HG02870 (cell line): ENCODE results near the gene METTL15.
"Not testable (repeated sequence)": the region's sequence is repeated elsewhere in the genome, so short reads cannot be mapped to it uniquely, and the experiment has no call there.

ENCODE experiments used
- ATAC-seq: cut with Tn5 transposase; IDR thresholded peaks from one replicate; pipeline ENCODE4 v1.9.1; 2021; ENCODE audit warnings: mild to moderate bottlenecking, moderate library complexity; ENCODE audit not compliant: unreplicated experiment

The METTL15 gene

DNA sequence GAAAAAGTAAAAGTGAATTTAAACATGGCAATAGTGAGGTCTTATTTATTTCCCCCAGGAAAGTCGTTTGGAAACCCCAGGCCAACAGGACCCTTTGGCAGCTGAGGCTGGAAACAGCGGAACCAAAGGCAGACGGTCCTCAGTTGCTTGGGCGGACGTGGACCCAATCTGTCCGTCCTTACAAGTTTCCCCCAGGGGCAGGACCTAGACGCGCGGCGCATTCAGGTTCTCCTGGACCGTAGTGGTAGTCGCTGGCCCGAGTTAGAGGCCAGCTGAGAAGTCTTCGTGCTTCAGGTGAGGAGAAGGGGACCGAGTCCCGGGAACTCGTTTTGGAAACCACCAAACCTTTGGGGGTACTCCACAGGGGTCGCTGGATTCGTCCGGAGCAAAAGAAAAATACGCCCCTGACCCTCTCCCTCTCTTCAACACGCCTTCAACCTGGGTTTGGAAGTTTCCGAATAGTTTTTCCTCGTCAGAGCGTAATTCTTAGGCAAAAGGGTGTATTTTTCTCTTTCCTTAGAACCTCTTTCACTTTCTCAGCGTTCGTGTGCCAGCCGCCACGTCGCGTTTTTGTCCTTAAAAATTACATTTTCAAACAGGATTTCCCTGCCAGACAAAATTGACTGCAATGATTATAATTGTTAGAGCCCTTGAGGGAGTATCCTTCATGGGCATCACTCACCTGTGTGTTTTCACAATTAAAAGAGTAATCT is 2.1 kb downstream of the METTL15 start:
- ATAC-seq, result peak; percentile 42

DNA sequence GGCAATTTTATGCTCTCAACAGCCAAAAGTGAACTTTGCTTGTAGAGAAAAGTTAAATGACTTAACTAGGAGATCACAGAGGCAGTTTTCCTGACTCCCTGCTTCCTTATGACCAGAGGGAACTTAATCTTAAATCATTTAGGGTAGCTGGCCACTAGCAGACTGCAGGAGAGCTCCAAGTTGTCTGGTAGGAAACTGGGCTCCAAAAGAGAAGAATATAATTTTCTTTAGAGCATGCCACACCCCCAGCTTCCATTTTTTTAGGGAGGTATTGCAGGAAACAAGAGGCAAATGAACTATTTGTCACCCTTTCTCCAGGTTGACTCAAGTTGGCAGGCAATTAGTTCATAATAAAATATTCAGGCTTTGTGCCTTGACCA is 2.6 kb downstream of the METTL15 start:
- no peak for ATAC-seq

DNA sequence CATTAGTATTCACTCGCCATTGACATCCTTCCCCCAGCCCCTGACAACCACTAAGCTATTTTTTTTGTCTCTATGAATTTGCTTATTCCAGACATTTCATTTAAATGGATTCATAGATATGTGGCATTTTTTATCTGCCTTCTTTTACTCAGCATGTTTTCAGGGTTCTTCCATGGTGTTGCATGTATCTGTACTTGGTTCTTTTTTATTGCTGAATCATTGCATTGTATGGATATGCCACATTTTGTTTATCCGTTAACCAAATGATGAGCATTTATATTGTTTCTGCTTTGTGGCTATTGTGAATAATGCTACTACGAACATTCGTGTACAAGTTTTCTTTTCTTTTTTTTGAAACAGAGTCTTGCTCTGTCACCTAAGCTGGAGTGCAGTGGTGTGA is 5.9 kb downstream of the METTL15 start:
- ATAC-seq, result no peak

DNA sequence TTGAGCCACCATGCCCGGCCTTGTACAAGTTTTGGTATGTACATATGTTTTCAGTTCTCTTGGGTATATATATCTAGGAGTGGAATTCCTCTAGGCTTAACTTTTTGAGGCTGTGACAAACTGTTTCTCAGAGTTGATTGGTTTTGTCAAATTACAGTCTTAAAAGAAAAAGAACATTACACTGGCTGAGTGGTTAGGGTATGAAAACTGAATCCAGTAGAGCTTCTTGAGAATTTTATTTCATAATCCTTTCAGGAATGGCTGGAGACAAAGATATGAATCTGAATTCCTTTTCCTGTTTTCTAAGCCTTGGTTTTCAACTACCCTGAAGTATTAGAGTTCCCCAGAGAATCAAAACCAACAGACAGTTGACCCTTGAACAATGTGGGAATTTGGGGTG is 6.5 kb downstream of the METTL15 start:
- no peak for ATAC-seq

DNA sequence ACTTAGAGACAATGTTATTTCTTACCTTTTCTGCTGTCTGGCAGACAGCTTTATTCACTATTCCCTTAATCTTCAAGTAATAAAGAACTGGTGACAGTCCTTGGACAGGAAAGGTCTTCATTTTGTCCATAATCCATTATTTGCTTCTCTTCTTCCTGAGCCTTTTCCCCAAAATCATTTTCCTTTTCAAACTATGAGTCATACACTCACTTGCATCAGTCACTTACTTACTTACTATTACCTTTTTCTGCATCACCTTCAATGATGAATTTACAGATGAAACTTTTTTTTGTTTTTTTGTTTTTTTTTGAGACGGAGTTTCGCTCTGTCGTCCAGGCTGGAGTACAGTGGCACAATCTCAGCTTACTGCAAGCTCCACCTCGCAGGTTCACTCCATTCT is 9.5 kb downstream of the METTL15 start:
- no peak for ATAC-seq

DNA sequence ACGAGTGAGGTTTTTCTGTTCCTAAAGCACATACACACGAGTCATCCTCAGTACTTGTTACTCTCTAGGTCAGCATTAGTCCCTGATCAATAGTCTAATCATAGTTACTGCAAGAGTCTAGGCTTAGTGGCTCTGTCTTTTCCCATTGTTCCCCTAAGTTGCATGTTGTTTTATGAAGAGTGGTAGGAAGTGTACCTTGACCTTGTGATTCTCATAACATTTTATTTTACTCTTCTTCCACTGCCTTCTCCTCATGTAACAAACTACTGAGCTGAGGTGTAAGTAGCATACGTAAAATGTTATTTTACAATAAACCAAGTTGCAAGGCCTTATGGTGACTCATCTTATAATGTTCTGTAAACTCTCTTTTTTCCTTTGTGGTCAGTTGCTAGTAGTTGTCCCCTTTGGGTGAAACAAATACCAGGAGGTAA is 15.0 kb downstream of the METTL15 start:
- no peak for ATAC-seq

DNA sequence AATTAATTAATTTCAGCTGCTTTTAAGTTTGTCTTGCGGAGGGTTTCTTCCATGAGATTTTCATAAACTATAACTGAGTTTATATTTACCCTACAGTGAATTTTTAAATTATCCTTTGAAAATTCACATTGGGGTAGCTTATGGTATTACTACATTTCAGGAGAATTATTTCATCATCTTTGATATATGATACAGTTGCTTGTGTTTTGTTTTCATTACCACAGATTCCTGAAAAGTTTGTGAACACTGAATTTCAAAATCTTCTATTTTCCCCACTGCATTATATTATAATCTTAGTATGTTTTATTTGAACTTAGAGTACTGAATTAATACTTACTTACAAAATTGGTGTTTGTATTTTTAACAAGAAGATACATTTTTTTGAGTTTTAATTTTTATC is 24.4 kb downstream of the METTL15 start:
- no peak for ATAC-seq

DNA sequence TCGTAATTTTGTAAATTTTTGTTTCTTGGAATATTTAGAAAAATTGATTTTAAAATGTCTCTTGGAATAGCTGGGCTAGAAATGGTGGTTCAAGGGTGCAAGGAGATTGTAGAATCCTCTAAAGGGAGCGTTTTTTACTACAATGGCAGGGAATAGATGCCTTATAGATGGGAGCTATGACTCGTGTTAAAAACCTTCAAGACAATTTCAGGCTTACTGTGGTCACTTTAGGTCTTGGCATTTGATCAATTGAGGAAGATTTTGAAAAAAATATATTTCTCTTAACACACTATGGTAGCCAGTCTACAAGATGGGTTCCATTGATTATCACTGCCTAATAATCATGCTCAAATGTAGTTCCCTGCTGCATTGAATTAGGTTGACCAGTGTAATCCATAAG is 25.0 kb downstream of the METTL15 start:
- ATAC-seq, result no peak

DNA sequence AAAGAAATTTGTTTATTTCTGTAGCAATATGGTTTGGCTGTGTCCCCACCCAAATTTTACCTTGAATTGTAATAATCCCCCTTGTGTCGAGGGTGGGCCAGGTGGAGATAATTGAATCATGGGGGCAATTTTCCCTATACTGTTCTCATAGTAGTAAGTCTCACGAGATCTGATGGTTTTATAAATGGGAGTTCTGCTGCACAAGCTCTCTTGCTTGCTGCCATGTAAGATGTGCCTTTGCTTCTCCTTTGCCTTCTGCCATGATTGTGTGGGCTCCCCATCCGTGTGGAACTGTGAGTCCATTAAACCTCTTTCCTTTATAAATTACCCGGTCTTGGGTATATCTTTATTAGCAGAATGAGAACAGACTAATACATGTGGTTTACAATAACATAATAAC is 28.0 kb downstream of the METTL15 start:
- not testable (repeated sequence) for ATAC-seq

DNA sequence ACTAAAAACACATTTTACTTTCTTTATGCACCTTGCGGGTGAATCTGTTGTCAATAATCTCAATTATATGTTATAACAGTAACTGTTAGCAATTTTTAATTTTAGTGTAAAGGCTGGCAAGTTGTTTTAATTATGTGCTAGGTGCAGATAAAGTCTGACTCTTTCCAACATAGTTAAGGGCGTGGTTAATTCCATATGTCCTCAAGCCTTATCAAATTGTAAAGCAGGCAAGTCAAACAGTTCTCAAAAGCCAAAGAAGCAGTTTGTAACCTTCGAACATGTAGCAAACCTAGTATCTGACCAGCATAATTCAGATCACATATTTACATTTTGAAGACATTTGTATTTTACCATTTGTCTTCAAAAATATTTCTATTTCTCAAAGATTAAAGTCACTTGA is 29.2 kb downstream of the METTL15 start:
- ATAC-seq, result no peak

DNA sequence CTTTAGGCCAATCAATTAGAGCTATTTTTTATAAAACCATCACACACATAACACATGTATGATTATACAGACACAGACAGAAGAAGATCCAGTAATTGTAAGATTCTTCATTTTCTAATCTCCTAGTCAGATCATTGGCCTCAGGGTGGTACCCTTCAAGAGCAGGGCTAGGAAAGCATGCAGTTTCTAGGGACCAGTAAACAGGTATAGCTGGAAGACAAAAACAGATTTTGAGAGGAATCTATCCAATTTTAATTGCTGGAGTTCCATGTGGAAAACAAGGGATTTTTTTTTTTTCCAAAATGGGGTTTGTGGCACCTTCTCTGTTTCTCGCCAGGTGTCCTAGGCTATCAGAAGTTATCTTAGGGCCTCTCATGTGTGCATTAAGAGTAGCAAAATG is 29.6 kb downstream of the METTL15 start:
- no peak for ATAC-seq

DNA sequence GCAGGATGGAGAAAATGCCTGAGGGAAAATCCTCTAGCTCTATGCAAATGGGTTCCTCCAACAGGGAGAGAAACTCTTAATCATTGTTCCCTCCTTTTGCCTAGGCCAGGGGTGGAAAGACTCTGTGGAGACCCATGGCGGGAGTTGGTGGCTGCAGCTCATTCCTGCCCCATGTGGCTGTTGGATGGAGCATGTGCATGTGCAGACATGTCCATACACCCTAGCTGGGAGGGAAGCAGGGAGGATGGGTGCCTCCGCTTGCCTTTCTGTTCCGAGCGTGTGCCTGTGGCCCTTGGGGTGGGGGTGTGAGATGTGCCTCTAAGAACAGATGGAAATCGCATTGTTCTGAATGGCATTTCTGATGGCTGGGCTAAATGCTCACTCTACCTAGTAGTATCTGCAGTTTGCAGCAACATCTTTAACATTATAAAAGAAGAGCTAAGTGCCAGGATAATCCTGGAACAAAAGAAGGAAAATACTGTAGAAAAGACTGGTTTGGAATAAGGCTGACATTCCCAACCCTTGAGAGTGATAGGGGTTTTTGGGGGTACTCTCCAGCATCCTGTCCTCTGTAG is 31.7 kb downstream of the METTL15 start:
- ATAC-seq, result no peak

DNA sequence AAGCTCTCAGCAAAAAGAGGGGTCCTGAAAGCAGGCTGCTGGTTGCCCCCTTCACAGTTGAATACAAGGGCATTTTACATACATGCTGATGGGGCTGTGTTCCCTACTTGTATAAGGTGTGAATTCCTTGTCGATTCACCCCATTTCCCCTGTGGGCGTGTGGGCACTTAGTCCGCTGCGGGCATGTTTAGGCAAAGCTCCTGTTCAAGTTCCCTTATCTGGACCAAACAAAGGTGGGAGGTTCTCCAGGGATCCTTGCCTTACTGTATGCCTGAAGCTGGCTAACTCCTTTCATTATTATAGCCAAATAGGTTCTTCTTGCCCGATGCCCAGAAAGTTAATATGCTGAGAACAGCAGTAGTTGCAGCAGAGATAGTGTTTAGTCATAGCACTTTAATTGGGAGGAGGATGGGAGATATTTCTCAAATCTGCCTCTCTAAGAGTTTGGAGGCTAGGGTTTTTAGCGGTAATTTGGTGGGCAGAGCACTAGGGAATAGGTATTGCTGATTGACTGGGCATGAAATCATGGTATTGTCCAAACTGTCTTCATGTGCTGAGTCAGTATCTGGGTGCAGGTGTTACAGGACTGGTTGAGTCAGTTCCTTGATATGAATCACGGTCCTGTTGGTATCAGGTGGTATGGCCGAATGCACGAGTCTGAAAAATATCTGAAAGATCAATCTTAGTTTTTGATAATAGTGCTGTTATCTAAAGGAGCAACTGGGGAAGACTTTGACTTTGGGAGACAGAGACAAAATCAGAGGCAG is 32.7 kb downstream of the METTL15 start:
- no peak for ATAC-seq

DNA sequence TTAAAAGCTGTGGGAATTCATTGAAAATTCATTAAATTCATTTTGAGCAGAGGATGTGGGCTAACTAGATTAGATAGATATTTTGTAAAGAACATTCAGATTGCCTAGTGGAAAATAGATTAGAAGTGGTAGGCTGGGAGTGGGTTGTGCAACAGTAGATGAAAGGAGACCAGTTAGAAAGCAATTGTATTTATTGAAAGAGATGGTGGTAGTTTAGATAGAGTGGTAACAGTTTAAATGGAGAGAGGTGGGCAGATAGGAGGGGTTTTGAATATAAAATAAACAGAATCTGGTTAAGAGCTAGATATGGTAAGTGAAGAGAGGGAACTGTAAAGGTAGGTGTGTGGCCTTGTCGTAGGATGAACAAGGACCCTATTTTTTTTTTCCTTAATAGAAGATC is 34.5 kb downstream of the METTL15 start:
- ATAC-seq, result no peak

DNA sequence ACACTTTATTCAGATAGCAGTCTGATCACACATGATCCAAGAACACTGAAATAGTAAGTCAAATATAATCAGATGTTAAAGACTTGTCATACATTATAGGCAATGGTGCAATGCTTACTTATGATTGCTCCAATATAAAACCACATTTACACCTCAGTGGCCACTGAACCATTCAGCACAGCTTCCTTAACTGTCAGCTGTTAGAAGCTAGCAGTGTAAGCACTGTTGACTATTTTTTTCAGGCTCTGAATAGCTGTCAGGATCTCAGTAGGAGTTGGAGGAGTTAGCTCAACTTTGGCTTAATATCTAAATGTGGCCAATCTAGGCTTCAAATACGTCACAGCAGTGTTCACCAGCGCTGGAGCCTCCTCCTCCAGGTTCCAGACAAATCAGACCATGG is 36.6 kb downstream of the METTL15 start:
- ATAC-seq, result no peak

DNA sequence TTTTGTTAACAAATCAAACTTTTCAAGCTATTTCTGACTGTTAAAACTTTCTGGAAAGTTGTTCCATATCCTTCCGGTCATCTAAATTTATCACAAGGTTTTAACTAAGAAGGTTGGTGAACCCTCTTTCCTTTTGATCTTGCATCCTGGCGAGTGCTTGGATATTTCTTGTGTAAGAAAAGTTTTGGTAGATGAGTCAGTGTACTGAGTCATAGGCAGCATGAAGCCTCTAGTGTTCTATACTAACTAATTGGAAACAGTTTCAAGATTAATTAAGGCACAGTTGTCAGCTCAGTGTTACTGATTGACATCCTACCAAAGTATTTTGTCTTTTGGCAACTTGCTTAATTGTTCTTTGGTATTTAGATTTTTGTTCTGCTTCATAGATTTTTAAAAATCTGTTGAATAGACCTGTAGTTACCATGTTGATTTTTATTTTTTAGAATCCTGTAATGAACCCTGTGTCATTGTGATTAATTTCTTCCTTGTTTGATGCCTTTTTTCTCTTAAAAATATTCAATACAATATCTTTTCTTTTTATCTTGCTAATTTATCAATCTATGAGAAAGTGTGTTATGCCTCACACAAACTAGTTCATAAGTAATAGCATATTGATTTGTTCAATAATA is 38.0 kb downstream of the METTL15 start:
- no peak for ATAC-seq

DNA sequence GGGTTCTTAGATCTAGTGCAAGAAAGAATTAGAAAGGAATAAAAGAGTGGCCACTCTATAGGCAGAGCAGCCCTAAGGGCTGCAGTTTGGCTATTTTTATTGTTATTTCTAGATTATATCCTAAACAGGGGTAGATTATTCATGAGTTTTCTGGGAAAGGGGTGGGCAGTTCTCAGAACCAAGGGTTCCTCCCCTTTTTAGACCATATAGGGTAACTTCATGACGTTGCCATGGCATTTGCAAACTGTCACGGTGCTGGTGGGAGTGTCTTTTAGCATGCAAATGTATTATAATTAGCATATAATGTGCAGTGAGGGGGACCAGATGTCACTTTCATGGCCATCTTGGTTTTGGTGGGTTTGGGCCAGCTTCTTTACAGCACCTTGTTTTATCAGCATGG is 44.6 kb downstream of the METTL15 start:
- ATAC-seq, result no peak

DNA sequence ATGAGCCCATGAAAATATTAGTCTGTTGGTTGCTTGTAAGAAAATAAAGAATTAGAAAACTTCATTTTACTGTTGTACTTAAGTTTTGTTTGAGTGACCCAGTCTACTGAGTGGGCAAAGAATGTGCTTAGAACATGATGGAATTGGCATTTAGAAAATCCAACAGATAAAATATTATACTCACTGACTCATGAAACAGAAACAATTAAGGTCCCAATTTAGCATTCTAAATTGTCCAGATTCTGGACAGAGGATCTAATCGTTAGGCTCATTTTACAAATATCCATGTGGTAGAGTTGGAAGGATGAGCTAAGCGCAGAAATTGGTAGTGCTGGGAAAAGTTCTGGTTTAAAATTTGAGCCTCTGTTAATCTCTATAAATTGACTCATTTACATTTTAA is 45.4 kb downstream of the METTL15 start:
- ATAC-seq, result no peak

DNA sequence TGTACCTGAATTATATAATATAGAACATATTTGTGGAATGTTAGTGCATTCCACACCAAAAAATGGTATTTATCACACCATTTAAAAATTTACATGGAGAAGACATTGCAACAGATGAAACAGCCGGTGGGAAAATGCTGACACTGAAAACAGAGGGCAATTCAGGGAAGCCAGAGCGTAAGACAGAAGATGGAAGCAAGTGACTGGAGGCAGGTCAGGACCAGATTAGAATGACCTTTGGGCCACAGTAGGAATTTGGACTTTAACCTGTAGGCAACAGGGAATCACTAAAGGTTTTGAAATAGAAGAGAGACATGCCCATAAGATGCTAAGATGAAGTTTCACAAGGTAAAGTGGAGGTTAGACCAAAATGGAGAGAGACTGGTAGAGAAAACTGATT is 60.5 kb downstream of the METTL15 start:
- ATAC-seq, result no peak

DNA sequence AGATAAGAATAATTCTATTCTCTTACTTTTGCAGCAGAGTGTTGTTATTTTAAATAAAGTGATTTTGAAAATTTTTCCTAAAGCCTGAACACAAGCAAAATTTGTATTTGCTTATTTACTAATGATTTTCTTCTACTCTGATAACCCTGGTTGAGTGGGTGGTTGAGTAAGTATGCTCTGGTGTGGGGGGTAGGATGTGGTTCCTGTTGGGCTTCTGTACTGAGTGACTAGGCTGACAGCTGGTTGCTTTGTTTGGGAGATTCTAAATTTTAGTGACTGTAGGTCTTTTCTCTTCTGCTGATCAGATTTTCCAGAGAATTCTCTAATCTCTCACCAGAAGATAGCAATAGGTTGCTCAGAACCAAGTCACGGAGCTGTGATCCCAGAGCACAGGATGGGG is 61.6 kb downstream of the METTL15 start:
- no peak for ATAC-seq

DNA sequence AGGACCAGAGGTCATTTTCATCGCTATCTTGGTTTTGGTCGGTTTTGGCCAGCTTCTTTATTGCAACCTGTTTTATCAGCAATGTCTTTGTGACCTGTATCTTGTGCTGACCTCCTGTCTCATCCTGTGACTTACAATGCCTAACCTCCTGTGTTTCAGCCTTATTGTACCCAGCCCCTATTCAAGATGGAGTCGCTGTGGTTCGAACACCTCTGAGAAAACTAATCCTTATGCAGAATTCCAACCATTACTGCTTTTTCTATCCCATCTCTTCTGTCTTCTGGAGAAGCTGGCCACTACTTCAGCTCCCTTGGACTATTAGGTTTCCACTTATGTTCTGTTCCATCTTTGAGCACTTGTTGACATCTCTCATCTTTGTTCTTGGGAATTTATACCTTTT is 62.6 kb downstream of the METTL15 start:
- no peak for ATAC-seq

DNA sequence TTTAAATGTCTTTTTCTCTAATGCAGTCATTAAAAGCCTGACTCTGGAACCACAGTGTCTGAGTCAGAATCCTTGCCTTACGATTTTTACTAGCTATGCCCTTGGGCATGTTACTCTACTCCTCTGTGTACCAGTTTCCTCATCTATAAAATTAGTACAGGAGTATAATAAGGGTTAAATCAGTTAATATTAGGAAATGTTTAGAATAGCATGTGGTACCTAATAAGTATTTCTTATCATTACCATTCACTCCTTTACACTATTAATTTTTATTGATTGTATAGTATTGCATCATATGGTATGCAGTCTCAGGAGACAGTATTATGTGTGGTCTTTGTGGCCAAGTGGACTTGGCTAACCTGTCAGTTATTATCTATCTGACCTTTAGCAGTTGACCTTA is 68.2 kb downstream of the METTL15 start:
- ATAC-seq, result no peak
